Endothelial cell of umbilical vein (primary cell): ENCODE results near the gene AMHR2. TPM values are rescaled to one million over a fixed set of nuclear protein-coding genes. Genes with fewer than 3 reads are reported as not detected.
A peak's percentile ranks its signal among the peaks of the same experiment; 100 is the strongest.

Source experiments
- BruUV-seq: library from RNA; stranded (reverse); fragments of 400-500 nt; replicated peaks from 2 replicates; lab custom pipeline; 2021; lab: Mats Ljungman, UMichigan
- CTCF ChIA-PET: fragments of 300-600, 350-600 bp; sonication (Branson Sonifier 250); formaldehyde crosslinking; loops from one replicate; lab custom pipeline; 2021; ENCODE audit warnings: antibody characterized with exemption, inconsistent platforms; lab: Charles Lee
- POLR2A ChIA-PET: fragments of 300-600, 350-600 bp; sonication (Branson Sonifier 250); formaldehyde crosslinking; loops from one replicate; lab custom pipeline; 2021; ENCODE audit warnings: antibody characterized with exemption, inconsistent platforms; lab: Charles Lee
- DNase-seq: peaks from one replicate; pipeline ENCODE4 v3.0.0-alpha.2; 2011; ENCODE audit warnings: low read depth, low spot score
- FAIRE-seq: peaks from 2 replicates; lab custom pipeline; 2011; peaks lifted over from hg19 to GRCh38; lab: Jason Lieb, UNC
- H2AFZ ChIP-seq: 2 replicates; pipeline ENCODE4 v1.6.0; 2012; ENCODE audit warnings: low read depth, low read length, control low read depth, inconsistent platforms
- H3K27ac ChIP-seq: 2 replicates; pipeline ENCODE4 v1.5.1; 2011; ENCODE audit warnings: low read depth, mild to moderate bottlenecking, control low read depth, low read length, moderate library complexity; ENCODE audit not compliant: insufficient read depth
- H3K27me3 ChIP-seq, 2 experiments: 2 replicates each; pipeline versions ENCODE4 v1.6.0 to v1.6.1; 2011; ENCODE audit warnings: low read length in 2 of 2, mixed read lengths in 1 of 2; ENCODE audit not compliant: control insufficient read depth in 2 of 2, insufficient read depth in 2 of 2
- H3K36me3 ChIP-seq, 2 experiments: 2 replicates in 1 of 2; 3 replicates in 1 of 2; pipeline ENCODE4 v1.5.1; 2011; ENCODE audit warnings: low read length in 2 of 2, mild to moderate bottlenecking in 1 of 2, moderate library complexity in 1 of 2; ENCODE audit not compliant: control insufficient read depth in 2 of 2, insufficient read depth in 2 of 2; ENCODE audit errors: extremely low read depth in 1 of 2
- H3K4me1 ChIP-seq: 3 replicates; pipeline ENCODE4 v1.5.1; 2011; ENCODE audit warnings: mild to moderate bottlenecking, low read length; ENCODE audit not compliant: control insufficient read depth, insufficient read depth; ENCODE audit errors: extremely low read depth
- H3K4me2 ChIP-seq: 2 replicates; pipeline ENCODE4 v1.6.1; 2011; ENCODE audit warnings: low read length, control low read depth, mixed read lengths; ENCODE audit not compliant: insufficient read depth
- H3K4me3 ChIP-seq, 3 experiments: fragments of 200-600 bp in 1 of 3; sonication (generic), shearing (Covaris generic) in 1 of 3; replicated peaks in 1 of 3; 2 replicates each; pipeline ENCODE4 v1.5.1; 2011 to 2016; ENCODE audit warnings: control low read depth in 3 of 3, low read length in 3 of 3, mild to moderate bottlenecking in 2 of 3, inconsistent platforms in 1 of 3, low read depth in 1 of 3, moderate library complexity in 1 of 3; ENCODE audit not compliant: insufficient read depth in 1 of 3
- H3K79me2 ChIP-seq: 2 replicates; pipeline ENCODE4 v1.6.0; 2012; ENCODE audit warnings: low read length, inconsistent platforms; ENCODE audit not compliant: control insufficient read depth, insufficient read depth
- H3K9ac ChIP-seq: replicated peaks from 2 replicates; pipeline ENCODE3; 2011; ENCODE audit warnings: low read length, control low read depth; ENCODE audit not compliant: insufficient read depth; ENCODE audit errors: extremely low read depth
- H3K9me1 ChIP-seq: replicated peaks from 3 replicates; pipeline ENCODE4 v1.6.0; 2011; ENCODE audit warnings: mild to moderate bottlenecking, low read length; ENCODE audit not compliant: control insufficient read depth, insufficient read depth; ENCODE audit errors: extremely low read depth
- H3K9me3 ChIP-seq: replicated peaks from 2 replicates; pipeline ENCODE4 v1.5.1; 2012; ENCODE audit warnings: low read length, inconsistent platforms; ENCODE audit not compliant: control insufficient read depth, insufficient read depth
- H4K20me1 ChIP-seq: replicated peaks from 2 replicates; pipeline ENCODE3; 2011; ENCODE audit warnings: mild to moderate bottlenecking, low read length; ENCODE audit not compliant: control insufficient read depth, insufficient read depth; ENCODE audit errors: extremely low read depth
- EZH2 ChIP-seq: IDR thresholded peaks from 2 replicates; pipeline ENCODE4 v1.6.1; 2012; ENCODE audit warnings: borderline replicate concordance, low read depth, mild to moderate bottlenecking, moderate library complexity, low read length, inconsistent platforms; ENCODE audit not compliant: severe bottlenecking
- FOS ChIP-seq: IDR thresholded peaks from 2 replicates; pipeline ENCODE4 v1.6.1; 2011; ENCODE audit warnings: mild to moderate bottlenecking, low read length, moderate library complexity, borderline replicate concordance; ENCODE audit not compliant: insufficient read depth
- GATA2 ChIP-seq: IDR thresholded peaks from 2 replicates; pipeline ENCODE4 v1.7.0; 2011; ENCODE audit warnings: low read depth, mild to moderate bottlenecking, moderate library complexity, mixed read lengths, low read length; ENCODE audit not compliant: insufficient read length, insufficient read depth
- JUN ChIP-seq: IDR thresholded peaks from 2 replicates; pipeline ENCODE4 v1.6.1; 2011; ENCODE audit warnings: borderline replicate concordance, low read depth; ENCODE audit not compliant: insufficient read length, insufficient read depth
- MYC ChIP-seq: IDR thresholded peaks from one replicate; pipeline ENCODE4 v1.6.1; 2011; ENCODE audit warnings: mild to moderate bottlenecking, low read depth, low read length
- POLR2A ChIP-seq: IDR thresholded peaks from 2 replicates; pipeline ENCODE4 v1.6.1; 2012; ENCODE audit warnings: low read depth, mild to moderate bottlenecking, control low read depth, low read length
- POLR2AphosphoS5 ChIP-seq: IDR thresholded peaks from 2 replicates; pipeline ENCODE4 v1.6.1; 2012; ENCODE audit warnings: low read depth, mild to moderate bottlenecking, control low read depth, low read length, moderate library complexity; ENCODE audit not compliant: insufficient read depth
- dilution Hi-C: fragments of 300-500 bp; cut with MboI; formaldehyde crosslinking; loops from one replicate; pipeline ENCODE4 v1.15.0; 2019; ENCODE audit warnings: low sequenced_read_pairs; ENCODE audit not compliant: extremely low pct_ligation_motif_present
- intact Hi-C: fragments of 100-400 bp; cut with micrococcal nuclease; formaldehyde crosslinking; loops from one replicate; pipeline ENCODE4 v1.10.0; 2022
- polyA plus RNA-seq, 4 experiments: library from polyadenylated mRNA; depleted of rRNA in 3 of 4; stranded (reverse) in 3 of 4; unstranded in 1 of 4; fragments of >200 nt; gene quantifications; 2 replicates each; pipeline versions ENCODE4 v1.2.1 to v1.2.3, GENCODE V29; 2011 to 2012; ENCODE audit warnings: missing spikeins in 1 of 4
- total RNA-seq: library from RNA; stranded (reverse); gene quantifications from 2 replicates; pipeline ENCODE4 v1.2.3, GENCODE V29; 2021
- TF ChIP-seq, protein P1 (sequence below), 2 donors: IDR thresholded peaks; 1 replicate in 1 of 2; 2 replicates in 1 of 2; pipeline ENCODE4 v1.5.1; 2011; ENCODE audit warnings: low read length in 2 of 2, mild to moderate bottlenecking in 2 of 2, moderate library complexity in 2 of 2, control low read depth in 1 of 2, inconsistent platforms in 1 of 2, low read depth in 1 of 2; ENCODE audit not compliant: insufficient read depth in 1 of 2; ENCODE audit errors: extremely low read depth in 1 of 2
- TF ChIP-seq, protein P2 (sequence below): IDR thresholded peaks from 2 replicates; pipeline ENCODE4 v1.6.1; 2011; ENCODE audit not compliant: insufficient read depth, insufficient read length

The AMHR2 gene
- total and polyA plus RNA-seq, 2 donors (not counting 3 experiments of a cell fraction or from before 2014, with no cell fraction given), result not detected

DNA sequence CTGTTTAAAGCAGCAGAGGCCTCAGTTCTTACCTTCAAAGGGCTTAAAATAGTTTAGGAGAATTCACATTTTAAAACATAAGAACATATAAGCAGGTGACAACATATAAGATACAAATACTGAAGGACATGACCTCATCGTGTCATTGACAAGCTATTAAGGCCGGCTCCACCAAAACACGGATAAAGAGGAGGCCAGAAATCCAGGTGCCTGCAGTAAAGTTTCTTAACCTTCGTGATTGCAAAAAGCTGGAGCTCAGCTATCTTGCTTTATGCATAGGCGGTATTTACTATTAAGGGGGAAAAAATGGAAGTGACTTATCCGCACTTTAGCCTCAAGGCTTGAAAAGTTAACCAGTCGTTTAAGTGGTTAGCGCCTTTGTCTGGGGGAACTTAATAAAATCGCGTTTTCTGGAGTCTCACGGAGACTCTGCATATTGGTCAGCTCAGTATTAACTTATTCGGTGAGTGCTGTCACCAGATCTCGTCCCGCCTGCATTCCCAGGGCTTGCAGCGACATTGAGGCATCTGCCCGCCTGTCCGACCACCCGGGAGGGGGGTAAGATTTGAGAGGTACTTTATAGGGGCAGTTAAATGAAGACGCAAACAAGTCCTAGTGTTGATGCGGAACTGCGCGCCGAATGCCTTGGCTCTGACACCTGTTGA, 44.8 kb upstream of the AMHR2 start:
- intact Hi-C loops, result loop anchor here (2.0 kb wide), 1 partner anchor 54 kb away; no protein-coding TSS in a partner anchor
- peak overlapping the region; percentile 58 for H3K27ac ChIP-seq
- no peaks in the 10 kb centered on the region for H3K9me1 ChIP-seq
- FAIRE-seq (peak; percentile 31), DNase-seq (no peak)
- CTCF ChIA-PET, result interaction anchor here (1.1 to 4.2 kb wide), 7 partner anchors 27 to 165 kb away, joined by 3 to 32 read pairs (median 7); partner anchors contain the start of gene AAAS
- H2AFZ ChIP-seq, result peak overlapping the region; percentile 73
- no peaks in the 10 kb centered on the region for H3K9me3 ChIP-seq
- H3K79me2 ChIP-seq, result peaks cover 21% of the 10 kb centered on the region
- no peaks in the 10 kb centered on the region for H3K27me3 ChIP-seq
- BruUV-seq, result TSS peak; percentile 98
- POLR2A ChIA-PET, result interaction anchor here (0.6 to 1.6 kb wide), 6 partner anchors 9 to 324 kb away, joined by 3 to 9 read pairs (median 5); no protein-coding TSS in a partner anchor
- H3K4me2 ChIP-seq, result peak overlapping the region; percentile 61
- peaks cover 6 to 12% of the 10 kb centered on the region in 2 experiments for H3K36me3 ChIP-seq
- dilution Hi-C loops, result no loop called here
- peak overlapping the region; percentile 67 for H3K9ac ChIP-seq
- H3K4me3 ChIP-seq, result peak overlapping the region; percentile 4 to 48 (median 47)
- TF ChIP-seq POLR2AphosphoS5 (no peak), JUN (no peak), FOS (no peak), POLR2A (no peak), EZH2 (no peak), MYC (no peak), GATA2 (no peak)
- TF ChIP-seq, protein P1, sequence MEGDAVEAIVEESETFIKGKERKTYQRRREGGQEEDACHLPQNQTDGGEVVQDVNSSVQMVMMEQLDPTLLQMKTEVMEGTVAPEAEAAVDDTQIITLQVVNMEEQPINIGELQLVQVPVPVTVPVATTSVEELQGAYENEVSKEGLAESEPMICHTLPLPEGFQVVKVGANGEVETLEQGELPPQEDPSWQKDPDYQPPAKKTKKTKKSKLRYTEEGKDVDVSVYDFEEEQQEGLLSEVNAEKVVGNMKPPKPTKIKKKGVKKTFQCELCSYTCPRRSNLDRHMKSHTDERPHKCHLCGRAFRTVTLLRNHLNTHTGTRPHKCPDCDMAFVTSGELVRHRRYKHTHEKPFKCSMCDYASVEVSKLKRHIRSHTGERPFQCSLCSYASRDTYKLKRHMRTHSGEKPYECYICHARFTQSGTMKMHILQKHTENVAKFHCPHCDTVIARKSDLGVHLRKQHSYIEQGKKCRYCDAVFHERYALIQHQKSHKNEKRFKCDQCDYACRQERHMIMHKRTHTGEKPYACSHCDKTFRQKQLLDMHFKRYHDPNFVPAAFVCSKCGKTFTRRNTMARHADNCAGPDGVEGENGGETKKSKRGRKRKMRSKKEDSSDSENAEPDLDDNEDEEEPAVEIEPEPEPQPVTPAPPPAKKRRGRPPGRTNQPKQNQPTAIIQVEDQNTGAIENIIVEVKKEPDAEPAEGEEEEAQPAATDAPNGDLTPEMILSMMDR (IDR thresholded peaks at IDR 0.05; ENCODE audit: extremely low read depth in 1 of 2, insufficient read depth in 1 of 2, low read depth in 1 of 2, low read length in 2 of 2), result no peak
- TF ChIP-seq, protein P2, sequence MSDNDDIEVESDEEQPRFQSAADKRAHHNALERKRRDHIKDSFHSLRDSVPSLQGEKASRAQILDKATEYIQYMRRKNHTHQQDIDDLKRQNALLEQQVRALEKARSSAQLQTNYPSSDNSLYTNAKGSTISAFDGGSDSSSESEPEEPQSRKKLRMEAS, result no peak
- peaks cover 30% of the 10 kb centered on the region for H3K4me1 ChIP-seq
- no peaks in the 10 kb centered on the region for H4K20me1 ChIP-seq
